Uterus (tissue), 2 donors: Measurements from ENCODE around the gene CLPTM1L.

Source experiments
- CTCF ChIP-seq, 4 experiments: fragments of 200-600 bp in 2 of 4; fragments of 450-650 bp in 2 of 4; sonication (generic) in 2 of 4; IDR thresholded peaks; one replicate each; pipeline ENCODE4 v1.5.1; 2016 to 2019; ENCODE audit warnings: antibody characterized with exemption in 4 of 4, mild to moderate bottlenecking in 2 of 4, moderate library complexity in 1 of 4
- POLR2A ChIP-seq, 2 donors: fragments of 450-650 bp; IDR thresholded peaks; one replicate each; pipeline ENCODE4 v1.6.1; 2016; ENCODE audit warnings: antibody characterized with exemption in 2 of 2, mild to moderate bottlenecking in 1 of 2, moderate library complexity in 1 of 2

- TF ChIP-seq POLR2A (IDR thresholded peaks at IDR 0.05), result no peak
- TF ChIP-seq CTCF (IDR thresholded peaks at IDR 0.05), result no peak
Observed at GRCh38 chr5:1368236-1368635, 23.3 kb upstream of the CLPTM1L start.
